GM13976 (cell line): ENCODE measurements around the gene PRSS12.

Source experiments
- DNase-seq: peaks from one replicate; pipeline ENCODE4 v3.0.0; 2012; ENCODE audit warnings: low spot score
- in situ Hi-C: fragments of 300-500 bp; cut with MboI; formaldehyde crosslinking; loops from one replicate; pipeline ENCODE4 v1.12.0; 2022; ENCODE audit warnings: low sequenced_read_pairs, mixed read lengths, inconsistent platforms; ENCODE audit not compliant: unreplicated experiment
- TF ChIP-seq, protein P1 (sequence below): IDR thresholded peaks from 2 replicates; pipeline ENCODE4 v1.5.1; 2012; ENCODE audit warnings: borderline replicate concordance, mild to moderate bottlenecking; ENCODE audit not compliant: insufficient read depth; ENCODE audit errors: extremely low read depth, missing control alignments, control extremely low read depth

PRSS12 gene

DNA sequence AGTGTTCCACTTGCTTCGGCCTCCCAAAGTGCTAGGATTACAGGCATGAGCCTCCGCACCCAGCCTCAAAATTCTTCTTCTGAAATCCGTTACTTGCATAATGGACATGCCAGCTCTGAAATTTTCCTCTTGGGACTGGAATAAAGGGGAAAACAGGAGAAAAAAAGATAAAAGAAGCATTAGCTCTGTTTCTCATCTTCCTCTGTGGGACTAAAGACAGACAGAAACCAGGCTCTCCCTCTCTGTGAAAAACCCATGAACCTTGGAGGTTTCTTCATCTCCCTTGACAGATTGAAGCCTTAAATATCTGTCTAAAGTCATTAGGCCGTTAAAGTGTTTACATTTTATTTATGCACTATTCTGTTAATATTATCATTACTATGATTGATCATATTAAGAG lies 19.4 kb upstream of the PRSS12 start:
- TF ChIP-seq, protein P1, sequence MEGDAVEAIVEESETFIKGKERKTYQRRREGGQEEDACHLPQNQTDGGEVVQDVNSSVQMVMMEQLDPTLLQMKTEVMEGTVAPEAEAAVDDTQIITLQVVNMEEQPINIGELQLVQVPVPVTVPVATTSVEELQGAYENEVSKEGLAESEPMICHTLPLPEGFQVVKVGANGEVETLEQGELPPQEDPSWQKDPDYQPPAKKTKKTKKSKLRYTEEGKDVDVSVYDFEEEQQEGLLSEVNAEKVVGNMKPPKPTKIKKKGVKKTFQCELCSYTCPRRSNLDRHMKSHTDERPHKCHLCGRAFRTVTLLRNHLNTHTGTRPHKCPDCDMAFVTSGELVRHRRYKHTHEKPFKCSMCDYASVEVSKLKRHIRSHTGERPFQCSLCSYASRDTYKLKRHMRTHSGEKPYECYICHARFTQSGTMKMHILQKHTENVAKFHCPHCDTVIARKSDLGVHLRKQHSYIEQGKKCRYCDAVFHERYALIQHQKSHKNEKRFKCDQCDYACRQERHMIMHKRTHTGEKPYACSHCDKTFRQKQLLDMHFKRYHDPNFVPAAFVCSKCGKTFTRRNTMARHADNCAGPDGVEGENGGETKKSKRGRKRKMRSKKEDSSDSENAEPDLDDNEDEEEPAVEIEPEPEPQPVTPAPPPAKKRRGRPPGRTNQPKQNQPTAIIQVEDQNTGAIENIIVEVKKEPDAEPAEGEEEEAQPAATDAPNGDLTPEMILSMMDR = no peak
- in situ Hi-C loops = no loop called here
- no peak for DNase-seq

DNA sequence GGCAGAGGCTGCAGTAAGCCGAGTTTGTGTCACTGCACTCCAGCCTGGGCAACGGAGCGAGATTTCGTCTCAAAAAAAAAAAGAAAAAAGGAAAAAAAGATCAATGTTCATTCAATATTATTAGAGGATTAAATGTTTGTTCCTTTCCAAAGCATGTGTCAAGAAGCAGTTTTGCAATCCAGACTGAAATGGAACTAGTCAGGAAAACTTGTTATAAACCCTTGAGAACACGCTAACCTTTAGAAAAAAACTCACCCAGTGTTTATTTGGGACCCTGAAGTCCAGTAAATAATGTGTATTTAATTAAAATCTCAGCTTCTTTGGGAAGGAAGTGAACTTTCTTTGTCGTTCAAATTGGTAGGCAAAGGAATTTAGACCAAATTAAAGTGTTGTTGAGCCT lies 16.4 kb upstream of the PRSS12 start:
- in situ Hi-C loops = no loop called here
- TF ChIP-seq, protein P1 = no peak
- DNase-seq = no peak

DNA sequence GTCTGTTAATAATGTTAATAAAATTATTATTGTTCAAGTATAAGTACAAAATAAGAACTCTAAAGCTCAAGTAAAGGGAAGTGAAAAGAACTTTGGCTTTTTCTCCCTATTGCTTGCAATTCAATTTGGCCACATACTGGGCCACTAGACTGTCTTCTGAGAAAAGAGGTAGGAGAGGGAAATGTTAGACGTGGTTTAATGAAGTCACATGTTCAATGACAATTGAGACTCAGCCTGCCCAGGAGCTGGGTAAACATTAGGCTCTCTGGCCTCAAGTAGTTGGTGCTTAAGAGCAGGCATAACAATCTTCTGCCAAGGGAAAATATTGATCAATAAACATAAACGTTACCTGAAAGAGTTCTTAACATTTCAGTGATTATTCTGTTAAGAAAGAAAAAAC lies 15.1 kb upstream of the PRSS12 start:
- in situ Hi-C loops = no loop called here
- no peak for DNase-seq
- TF ChIP-seq, protein P1 = no peak

DNA sequence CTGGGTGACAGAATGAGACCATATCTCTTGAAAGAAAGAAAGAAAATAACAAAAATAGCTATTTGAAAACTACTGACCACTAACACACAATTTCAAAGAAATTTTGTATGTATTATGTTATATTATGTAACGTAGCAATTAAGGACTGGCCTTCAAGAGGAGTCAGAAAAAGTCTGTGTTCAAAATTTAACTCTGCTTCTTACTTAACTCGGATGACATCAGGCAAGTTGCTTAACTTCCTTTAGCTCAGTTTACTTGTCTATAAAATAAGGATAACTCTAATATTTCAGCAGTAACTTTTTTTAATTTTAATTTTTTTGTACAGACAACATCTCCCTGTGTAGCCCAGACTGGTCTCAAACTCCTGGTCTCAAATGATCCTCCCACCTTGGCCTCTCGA lies 14.6 kb upstream of the PRSS12 start:
- in situ Hi-C loops = no loop called here
- TF ChIP-seq, protein P1 = no peak

DNA sequence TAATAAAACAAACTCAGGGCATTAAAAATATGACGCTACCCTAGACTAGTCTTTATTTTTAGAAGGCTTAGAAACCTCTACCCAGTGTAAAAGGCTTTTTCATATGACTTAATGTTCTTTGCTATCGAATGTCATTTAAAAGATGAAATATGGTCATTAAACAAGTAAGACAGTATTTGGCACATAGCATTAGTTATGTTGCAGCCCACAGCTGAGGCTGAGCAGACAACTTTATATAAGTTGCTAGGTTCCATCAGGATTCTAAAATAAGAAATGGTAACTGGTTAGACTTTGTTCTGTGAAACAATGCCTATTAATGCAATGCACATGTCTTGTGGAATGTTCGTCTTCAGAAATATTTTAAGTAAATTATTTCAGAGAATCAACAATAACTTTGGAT lies 10.4 kb upstream of the PRSS12 start:
- TF ChIP-seq, protein P1 = no peak
- in situ Hi-C loops = no loop called here
- no peak for DNase-seq

More for the DNA sequence above, 14.6 kb upstream of the PRSS12 start:
- no peak for DNase-seq

DNA sequence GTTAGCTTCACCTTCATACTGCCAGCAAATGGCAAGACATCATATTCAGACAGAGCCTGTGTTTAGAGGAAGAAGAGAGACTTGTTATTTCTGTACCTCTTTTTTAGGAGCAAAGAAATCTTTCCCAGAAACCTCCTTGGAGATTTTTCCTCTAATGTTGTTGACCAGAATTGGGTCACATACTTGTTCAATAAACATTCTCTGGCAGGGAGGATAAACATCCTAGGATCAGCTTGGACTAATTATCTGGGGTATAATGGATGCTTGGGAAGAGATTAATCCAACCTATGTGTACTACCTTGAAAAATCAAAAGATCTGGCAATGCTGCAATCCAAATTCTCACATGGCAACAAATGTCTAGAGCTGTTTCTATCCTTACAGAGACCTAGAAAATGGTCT lies 8.4 kb upstream of the PRSS12 start:
- DNase-seq = no peak
- in situ Hi-C loops = no loop called here
- TF ChIP-seq, protein P1 = no peak

DNA sequence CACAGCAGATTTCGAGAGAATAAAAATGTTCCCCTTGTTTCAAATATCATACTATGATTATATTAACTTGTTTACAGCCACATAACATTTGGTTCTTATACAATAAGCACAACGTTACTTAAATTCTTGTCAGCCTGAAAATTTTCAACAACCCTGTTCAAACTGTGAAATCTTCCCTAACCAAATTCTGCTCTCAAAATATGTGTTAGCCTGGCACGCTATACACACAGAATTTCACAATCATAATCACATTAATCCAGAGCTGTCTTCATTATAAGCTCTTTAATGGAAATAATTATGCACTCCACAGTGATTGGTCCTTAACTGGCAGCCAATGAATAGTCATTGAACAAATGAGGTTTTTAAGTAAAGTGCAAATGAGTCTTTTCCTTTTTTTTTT lies 7.3 kb upstream of the PRSS12 start:
- in situ Hi-C loops = no loop called here
- TF ChIP-seq, protein P1 = no peak
- no peak for DNase-seq
